ENCODE data around the gene GNG12.
"Not testable (repeated sequence)": the region's sequence is repeated elsewhere in the genome, so short reads cannot be mapped to it uniquely, and the experiment has no call there.

The GNG12 gene

DNA sequence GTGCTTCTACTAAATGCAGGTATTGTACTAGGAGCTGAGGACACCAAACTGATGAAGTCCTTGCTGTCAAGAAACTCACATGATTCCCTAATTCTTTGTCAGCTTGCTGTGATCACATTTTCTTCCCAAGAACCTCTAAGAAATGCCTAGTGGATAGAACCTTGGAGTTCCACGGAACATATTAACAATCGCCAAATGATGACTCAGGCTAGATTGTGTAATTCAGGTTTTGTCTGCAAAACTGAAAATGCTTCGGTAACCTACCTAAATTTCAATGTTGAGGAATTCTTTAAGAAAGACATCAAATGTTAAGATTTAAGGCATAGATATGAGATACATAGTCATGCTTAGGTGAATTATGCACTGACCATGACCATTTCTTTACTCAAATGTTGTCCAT, 150.0 kb downstream of the GNG12 start:
- DNase-seq (ENCODE audit: low read depth, low spot score) = no peak

DNA sequence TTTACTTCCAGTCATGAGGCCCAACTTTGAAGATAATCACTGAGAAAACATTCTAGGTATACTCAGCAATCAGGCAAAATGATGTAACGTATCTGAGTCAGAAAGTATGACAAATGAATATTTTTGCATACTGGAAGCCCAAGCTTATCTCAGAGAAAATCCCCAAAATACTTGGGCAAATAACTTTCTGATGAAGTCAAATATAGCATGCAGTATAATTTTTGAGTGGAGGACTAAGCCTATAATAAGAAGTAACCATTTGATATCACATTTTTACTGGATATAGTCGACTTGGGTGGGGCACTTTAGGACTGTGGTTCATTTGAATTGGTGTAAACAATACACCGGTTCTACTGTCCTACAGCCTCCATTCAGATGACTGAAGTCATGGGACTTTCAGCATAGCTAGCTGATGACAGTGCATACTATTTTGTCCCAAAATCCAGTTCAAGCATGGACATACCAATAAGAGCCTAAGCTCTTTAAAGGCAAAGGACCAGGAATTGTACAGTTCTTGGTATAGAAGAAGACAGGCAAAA, 150.5 kb downstream of the GNG12 start:
- no peak for DNase-seq (ENCODE audit: low read depth, low spot score)

DNA sequence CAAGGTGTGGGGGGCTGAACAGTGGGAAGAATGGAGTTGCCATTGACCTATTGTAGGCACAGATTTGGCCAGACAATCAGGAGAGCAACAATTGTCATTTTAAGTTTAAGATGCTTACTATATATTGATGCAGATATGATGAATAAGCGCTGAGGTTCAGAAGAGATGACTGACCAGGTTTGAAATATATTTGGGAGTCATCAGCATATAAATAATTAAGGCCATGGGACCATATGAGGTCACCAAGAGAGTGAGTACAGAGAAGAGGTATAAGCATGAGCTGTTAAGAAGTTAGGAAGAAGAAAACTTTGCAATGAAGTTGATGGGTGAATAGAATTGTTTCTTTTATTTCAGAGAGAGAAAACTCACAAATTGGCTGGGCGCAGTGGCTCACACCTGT, 152.8 kb downstream of the GNG12 start:
- DNase-seq (ENCODE audit: low read depth, low spot score) = no peak

GRCh38 chr1:67679691-67680090, 153.6 kb downstream of the GNG12 start:
- DNase-seq (ENCODE audit: low read depth, low spot score) = no peak

DNA sequence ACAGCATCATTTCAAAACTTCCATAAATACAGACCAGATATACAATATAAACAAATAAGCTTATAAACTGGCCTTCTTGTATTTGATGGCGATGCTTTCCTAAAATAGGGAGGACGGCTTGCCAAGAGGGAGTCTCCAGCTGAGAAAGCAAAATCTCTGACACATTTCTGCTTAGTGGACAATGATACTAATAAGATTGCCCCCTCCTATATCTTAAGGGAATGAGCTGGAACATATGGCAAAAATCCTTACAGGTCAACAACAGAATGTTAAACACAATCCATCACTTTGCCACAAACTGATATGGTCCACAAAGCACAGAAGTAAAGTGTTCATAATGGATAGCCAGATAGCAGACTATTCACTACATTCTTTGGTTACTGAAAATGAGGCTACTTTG, 155.3 kb downstream of the GNG12 start:
- no peak for DNase-seq (ENCODE audit: low read depth, low spot score)

GRCh38 chr1:67677408-67677807, 155.9 kb downstream of the GNG12 start:
- DNase-seq (ENCODE audit: low read depth, low spot score) = no peak

GRCh38 chr1:67676946-67677345, 156.3 kb downstream of the GNG12 start:
- DNase-seq (ENCODE audit: low read depth, low spot score) = no peak

GRCh38 chr1:67676287-67676686, 157.0 kb downstream of the GNG12 start:
- no peak for DNase-seq (ENCODE audit: low read depth, low spot score)

DNA sequence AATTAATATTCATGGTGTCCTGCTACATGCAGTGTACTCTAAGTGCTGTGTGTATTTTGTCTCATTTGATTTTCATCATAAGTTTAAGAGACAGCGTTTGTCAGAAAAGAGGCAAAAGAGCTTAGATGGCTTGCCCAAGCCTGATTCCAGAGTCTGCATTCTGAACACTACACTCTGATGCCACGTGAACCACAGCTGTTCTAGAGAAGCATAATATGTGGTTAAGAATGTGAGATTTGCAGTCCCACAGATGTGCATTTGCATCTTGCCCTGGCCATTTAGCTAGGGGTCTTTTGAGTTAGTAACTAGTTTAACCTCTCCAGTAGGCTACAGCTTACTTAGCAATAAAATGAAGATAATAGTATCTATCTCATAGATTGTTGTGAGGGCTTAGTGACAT, 157.5 kb downstream of the GNG12 start:
- no peak for DNase-seq (ENCODE audit: low read depth, low spot score)

DNA sequence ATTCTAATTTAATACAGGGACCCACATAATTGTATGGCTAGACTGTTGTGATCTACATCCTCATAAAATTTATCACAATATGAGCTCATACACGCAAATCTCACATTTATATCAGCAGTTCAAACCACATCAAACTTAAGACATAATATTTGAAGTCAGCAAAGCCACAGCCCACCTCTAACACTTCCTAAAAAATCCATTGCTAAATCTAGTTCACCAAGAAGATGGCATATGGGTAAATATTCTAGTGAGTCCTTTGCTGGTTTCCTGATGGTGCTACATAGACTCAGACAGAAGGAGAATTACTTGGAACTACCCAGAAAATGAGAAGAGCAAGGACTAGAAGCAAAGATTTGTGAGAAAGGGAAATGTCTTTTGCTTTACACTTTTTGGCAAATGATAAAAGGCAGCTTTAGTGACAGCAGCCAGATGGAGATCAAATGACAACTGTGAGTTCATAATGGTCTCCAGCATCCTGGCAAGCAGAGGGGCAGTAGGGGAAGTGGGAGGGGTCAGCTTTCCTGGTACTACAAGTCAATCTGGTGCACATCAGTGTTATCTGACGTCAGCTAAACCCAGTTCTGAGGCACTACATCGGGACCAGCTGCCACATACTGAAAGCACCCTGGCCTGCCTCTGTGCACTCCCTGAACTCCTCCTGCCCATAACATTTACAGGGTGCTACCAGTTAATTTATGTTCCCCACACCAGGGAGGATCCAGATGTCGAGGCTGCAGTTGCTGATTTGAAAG, 158.8 kb downstream of the GNG12 start:
- DNase-seq (ENCODE audit: low read depth, low spot score) = peak; percentile 58

- DNase-seq (ENCODE audit: low read depth, low spot score) = no peak
Measured at GRCh38 chr1:67673468-67674201, 159.6 kb downstream of the GNG12 start.

GRCh38 chr1:67672260-67672803, 160.9 kb downstream of the GNG12 start:
- DNase-seq (ENCODE audit: low read depth, low spot score) = no peak

DNA sequence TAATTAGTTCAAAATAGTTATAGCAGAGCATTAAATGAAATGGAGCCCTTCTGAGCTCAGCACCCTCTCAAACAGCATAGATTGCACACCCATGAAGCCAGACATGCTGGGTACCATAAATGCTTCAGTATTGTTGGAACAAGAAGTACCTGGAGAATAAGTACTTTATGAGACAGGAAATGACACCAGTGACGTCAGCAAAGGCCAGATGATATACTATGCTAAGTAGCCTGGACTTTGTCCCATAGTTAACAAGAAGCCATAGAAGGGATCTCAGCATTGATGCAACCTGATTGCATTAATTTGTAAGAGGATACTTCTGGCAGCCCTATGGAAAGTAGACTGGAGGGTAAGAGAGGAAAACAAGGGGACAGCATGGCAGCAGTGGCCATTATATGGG, 164.6 kb downstream of the GNG12 start:
- no peak for DNase-seq (ENCODE audit: low read depth, low spot score)

- DNase-seq (ENCODE audit: low read depth, low spot score) = no peak
Measured at GRCh38 chr1:67666636-67667035, 166.6 kb downstream of the GNG12 start.

- DNase-seq (ENCODE audit: low read depth, low spot score) = not testable (repeated sequence)
Measured at GRCh38 chr1:67665307-67665706, 168.0 kb downstream of the GNG12 start.

- no peak for DNase-seq (ENCODE audit: low read depth, low spot score)
Measured at GRCh38 chr1:67664048-67664447, 169.2 kb downstream of the GNG12 start.

- DNase-seq (ENCODE audit: low read depth, low spot score) = no peak
Measured at GRCh38 chr1:67662884-67663283, 170.4 kb downstream of the GNG12 start.

- DNase-seq (ENCODE audit: low read depth, low spot score) = no peak
Measured at GRCh38 chr1:67659229-67659628, 174.0 kb downstream of the GNG12 start.

GRCh38 chr1:67657152-67657551, 176.1 kb downstream of the GNG12 start:
- DNase-seq (ENCODE audit: low read depth, low spot score) = not testable (repeated sequence)

DNA sequence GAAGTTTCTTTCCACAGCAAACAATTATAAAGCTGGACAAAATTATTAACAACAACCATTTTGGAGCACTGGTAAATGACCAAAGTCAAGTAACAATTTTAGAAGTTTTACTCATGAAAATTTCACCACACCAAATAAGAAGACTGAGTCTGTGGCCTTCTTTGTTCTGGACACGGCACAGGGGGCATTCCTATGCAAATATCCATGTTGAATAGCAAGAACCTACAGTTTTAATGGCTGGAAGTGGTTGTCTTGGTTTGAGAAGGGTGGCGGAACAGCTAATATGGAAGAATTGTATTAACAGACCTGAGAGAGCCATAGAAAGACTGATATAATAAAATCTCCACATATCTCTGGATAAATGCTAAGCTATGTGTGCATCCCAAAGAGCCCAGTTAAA, 177.7 kb downstream of the GNG12 start:
- DNase-seq (ENCODE audit: low read depth, low spot score) = no peak

- no peak for DNase-seq (ENCODE audit: low read depth, low spot score)
Measured at GRCh38 chr1:67653304-67653703, 180.0 kb downstream of the GNG12 start.

- no peak for DNase-seq (ENCODE audit: low read depth, low spot score)
Measured at GRCh38 chr1:67652800-67653199, 180.5 kb downstream of the GNG12 start.

All from brain pericyte (primary cell).